GM18505 (cell line): ENCODE results near the gene MCMBP.

ENCODE experiments used
- ATAC-seq: cut with Tn5 transposase; IDR thresholded peaks from one replicate; pipeline ENCODE4 v1.9.1; 2021; ENCODE audit not compliant: unreplicated experiment
- POLR2A ChIP-seq: IDR thresholded peaks from 4 replicates; pipeline ENCODE4 v1.6.1; 2011; ENCODE audit warnings: borderline replicate concordance; ENCODE audit not compliant: insufficient read depth, insufficient read length; ENCODE audit errors: extremely low read depth

Gene MCMBP

DNA sequence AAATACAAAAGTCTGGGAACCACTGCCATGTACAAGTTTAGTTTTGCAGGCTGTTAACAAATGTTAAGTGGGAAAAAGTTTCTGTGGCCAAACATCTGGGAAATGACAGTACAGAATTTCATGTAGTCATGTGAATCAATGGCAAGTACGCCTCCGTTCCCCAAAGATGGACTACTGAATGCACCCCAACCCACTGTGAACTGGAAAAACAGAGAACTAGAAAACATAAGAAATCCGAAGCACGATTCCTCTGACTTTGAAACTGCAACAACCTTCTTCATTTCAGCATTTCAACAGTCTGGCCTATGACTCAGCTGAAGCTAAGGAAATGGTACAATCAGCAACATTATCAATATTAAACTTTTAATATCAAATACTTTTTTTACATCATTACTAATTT is 41.8 kb downstream of the MCMBP start:
- ATAC-seq, result no peak
- no peak for TF ChIP-seq POLR2A

DNA sequence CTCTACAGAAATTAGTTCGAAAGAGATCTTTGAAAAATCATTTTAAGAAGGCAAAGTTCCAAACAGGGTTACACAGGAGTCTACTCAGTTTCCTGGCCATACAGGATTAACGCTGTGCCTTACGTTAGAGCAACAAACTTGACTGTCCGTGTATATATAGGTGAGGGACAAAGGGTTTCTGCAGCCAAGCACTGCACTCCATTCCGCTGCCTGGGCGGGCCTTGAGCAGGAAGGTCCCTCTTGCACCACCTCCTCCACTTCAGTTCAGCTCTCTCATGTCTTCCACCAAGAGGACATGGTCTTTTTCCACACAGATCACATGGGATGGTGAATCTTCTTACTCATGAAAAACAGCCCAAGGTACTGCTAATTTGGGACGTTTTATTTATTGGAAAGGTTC is 43.2 kb downstream of the MCMBP start:
- no peak for ATAC-seq
- no peak for TF ChIP-seq POLR2A

- no peak for TF ChIP-seq POLR2A
- ATAC-seq, result no peak
Observed at GRCh38 chr10:119827430-119827829, 45.2 kb downstream of the MCMBP start.

DNA sequence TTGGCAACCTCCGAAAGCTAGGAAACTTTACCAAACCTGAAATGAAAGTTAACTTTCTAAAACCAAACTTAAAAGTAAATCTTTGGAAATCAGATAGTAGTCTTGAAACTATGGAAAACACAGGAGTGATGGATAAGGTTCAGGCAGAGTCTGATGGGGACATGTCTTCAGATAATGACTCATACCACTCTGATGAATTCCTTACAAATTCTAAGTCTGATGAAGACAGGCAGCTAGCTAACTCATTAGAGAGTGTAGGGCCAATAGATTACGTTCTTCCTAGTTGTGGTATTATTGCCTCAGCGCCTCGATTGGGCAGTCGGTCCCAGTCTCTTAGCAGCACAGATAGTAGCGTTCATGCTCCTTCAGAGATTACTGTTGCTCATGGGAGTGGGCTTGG is 45.9 kb downstream of the MCMBP start:
- no peak for TF ChIP-seq POLR2A
- ATAC-seq, result no peak

DNA sequence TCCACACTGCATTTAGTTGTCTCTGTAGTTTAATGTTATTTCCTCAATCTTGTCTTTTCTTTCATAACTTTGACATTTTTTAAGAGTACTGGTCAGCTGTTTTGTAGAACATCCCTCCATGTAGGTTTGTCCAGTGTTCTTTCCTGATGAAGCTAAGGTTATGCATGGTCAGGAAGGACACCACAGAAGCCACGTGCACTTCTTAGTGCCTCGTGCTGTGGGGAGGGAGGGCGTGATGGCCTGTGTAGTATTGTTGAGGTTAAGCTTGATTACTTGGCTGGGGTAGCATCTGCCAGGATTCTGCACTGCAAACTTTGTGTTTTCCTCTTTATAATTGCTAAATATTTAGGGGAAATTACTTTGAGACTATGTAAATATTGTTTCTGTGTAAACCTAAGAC is 48.3 kb downstream of the MCMBP start:
- ATAC-seq, result no peak
- no peak for TF ChIP-seq POLR2A

DNA sequence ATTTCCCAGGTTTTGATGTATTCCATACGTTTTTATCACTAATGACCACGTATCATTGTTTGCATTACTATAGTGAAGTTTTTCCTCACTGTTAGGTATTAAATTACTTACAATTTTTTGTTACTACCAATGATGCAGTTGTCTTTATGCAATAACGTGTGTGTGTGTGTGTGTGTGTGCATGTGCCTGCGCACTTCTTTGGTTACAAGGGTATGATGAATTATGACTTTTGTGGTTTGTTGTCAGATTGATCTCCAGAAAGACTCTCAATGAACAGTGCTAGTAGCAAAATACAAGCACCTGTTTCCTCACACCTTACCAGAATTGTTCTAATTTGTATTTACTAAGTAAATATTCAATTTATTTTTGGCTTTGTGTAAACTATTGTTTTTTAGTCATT is 51.5 kb downstream of the MCMBP start:
- TF ChIP-seq POLR2A, result no peak
- no peak for ATAC-seq

- no peak for ATAC-seq
- TF ChIP-seq POLR2A, result no peak
Observed at GRCh38 chr10:119818889-119819270, 53.8 kb downstream of the MCMBP start.

- TF ChIP-seq POLR2A, result no peak
- no peak for ATAC-seq
Observed at GRCh38 chr10:119817991-119818888, 54.4 kb downstream of the MCMBP start.

- no peak for TF ChIP-seq POLR2A
- no peak for ATAC-seq
Observed at GRCh38 chr10:119815671-119816070, 57.0 kb downstream of the MCMBP start.

DNA sequence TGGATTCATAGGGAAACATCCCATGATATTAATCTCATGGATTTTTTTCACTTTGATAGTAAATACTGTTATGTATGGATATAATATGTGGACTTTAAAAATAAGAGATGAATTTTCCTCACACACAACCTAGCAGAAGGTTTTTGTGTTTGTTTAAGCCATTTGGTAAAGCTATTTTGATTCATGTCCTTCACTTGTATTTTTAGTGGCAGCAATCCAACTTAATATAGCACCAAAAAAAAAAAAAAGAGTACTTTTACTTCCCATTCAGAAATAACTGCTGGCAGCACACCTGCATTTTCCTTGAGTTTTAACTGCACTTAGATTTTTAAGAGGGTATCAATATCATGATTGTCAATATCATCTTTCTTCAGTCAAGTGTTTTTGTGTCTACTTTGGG is 60.0 kb downstream of the MCMBP start:
- no peak for ATAC-seq
- no peak for TF ChIP-seq POLR2A

DNA sequence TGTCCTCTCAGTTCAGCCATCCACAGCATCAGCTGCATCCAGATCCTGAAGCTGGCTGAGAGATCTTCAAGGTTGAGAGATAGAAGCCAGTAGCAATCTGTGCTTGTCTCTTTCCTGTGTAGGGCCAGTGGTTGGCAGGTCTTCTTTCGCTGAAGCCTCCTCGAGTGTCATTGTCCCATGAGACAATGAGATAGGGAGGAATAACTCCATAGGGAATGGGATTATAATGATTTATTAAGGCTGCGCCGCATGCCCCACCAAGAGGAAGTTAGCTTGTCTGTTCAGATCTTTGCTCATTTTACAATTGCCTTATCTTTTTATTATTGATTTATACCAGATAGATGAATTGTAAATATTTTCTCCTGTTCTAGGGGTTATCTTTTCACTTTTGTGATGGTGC is 61.5 kb downstream of the MCMBP start:
- no peak for TF ChIP-seq POLR2A
- no peak for ATAC-seq

- TF ChIP-seq POLR2A, result no peak
Observed at GRCh38 chr10:119807960-119808697, 64.5 kb downstream of the MCMBP start.

GRCh38 chr10:119806334-119807130 is 66.1 kb downstream of the MCMBP start:
- TF ChIP-seq POLR2A, result no peak
- ATAC-seq, result no peak

More at GRCh38 chr10:119807960-119808697, 64.5 kb downstream of the MCMBP start:
- ATAC-seq, result no peak
